Sigmoid colon (tissue), 7 donors: Measurements from ENCODE around the gene AKR1C4. TPM values are rescaled to one million over a fixed set of nuclear protein-coding genes. Genes with fewer than 3 reads are reported as not detected.
"Not testable (repeated sequence)": the region's sequence is repeated elsewhere in the genome, so short reads cannot be mapped to it uniquely, and the experiment has no call there.

Source experiments
- DNase-seq: peaks from one replicate; pipeline ENCODE4 v3.0.0-alpha.2; 2019
- H3K27ac ChIP-seq, 4 donors: fragments of 200-600 bp; sonication (generic); one replicate each; pipeline ENCODE4 v1.5.1; 2016 to 2019; ENCODE audit warnings: mild to moderate bottlenecking in 1 of 4
- H3K27me3 ChIP-seq, 3 donors: fragments of 200-600 bp; sonication (generic); one replicate each; pipeline ENCODE4 v1.5.1; 2019; ENCODE audit warnings: mild to moderate bottlenecking in 1 of 3
- H3K36me3 ChIP-seq, 4 donors: fragments of 200-600 bp; sonication (generic); one replicate each; pipeline ENCODE4 v1.5.1; 2016 to 2019
- H3K4me1 ChIP-seq, 4 donors: fragments of 200-600 bp; sonication (generic); one replicate each; pipeline ENCODE4 v1.5.1; 2017 to 2019
- H3K4me3 ChIP-seq, 4 donors: fragments of 200-600 bp; sonication (generic); one replicate each; pipeline ENCODE4 v1.5.1; 2017 to 2019; ENCODE audit warnings: mild to moderate bottlenecking in 2 of 4, moderate library complexity in 1 of 4
- H3K9me3 ChIP-seq, 4 donors: fragments of 200-600 bp in 3 of 4; sonication (generic) in 3 of 4; one replicate each; pipeline versions ENCODE4 v1.5.1 to v1.6.1; 2013 to 2019
- CTCF ChIP-seq, 4 experiments: fragments of 450-650 bp in 3 of 4; fragments of 200-600 bp in 1 of 4; IDR thresholded peaks; one replicate each; pipeline ENCODE4 v1.5.1; 2016 to 2019; ENCODE audit warnings: antibody characterized with exemption in 4 of 4, mild to moderate bottlenecking in 3 of 4, moderate library complexity in 2 of 4
- EP300 ChIP-seq, 4 donors: sonication (generic); formaldehyde crosslinking; IDR thresholded peaks; one replicate each; pipeline ENCODE4 v1.6.1; 2017; ENCODE audit warnings: antibody characterized with exemption in 4 of 4
- POLR2A ChIP-seq, 2 donors: fragments of 450-650 bp; IDR thresholded peaks; one replicate each; pipeline ENCODE4 v1.6.1; 2016; ENCODE audit warnings: antibody characterized with exemption in 2 of 2, mild to moderate bottlenecking in 2 of 2, moderate library complexity in 2 of 2
- POLR2AphosphoS5 ChIP-seq, 4 donors: sonication (generic); formaldehyde crosslinking; IDR thresholded peaks; one replicate each; pipeline ENCODE4 v1.6.1; 2017; ENCODE audit warnings: antibody characterized with exemption in 4 of 4
- WGBS, 2 donors: extraction: QIAGEN DNeasy Blood & Tissue Kit; methylation state at CpG; one replicate each; pipeline ENCODE4 v1.1.7; 2013; 5-methylcytosine and 5-hydroxymethylcytosine counted together
- intact Hi-C: fragments of 100-400 bp; cut with DNase I; formaldehyde crosslinking; loops from one replicate; pipeline ENCODE4 v1.15.1; 2023
- polyA plus RNA-seq, 3 donors: library from polyadenylated mRNA; stranded (reverse); fragments of 200-250 nt; gene quantifications; one replicate each; pipeline ENCODE4 v1.2.3, GENCODE V29; 2013
- total RNA-seq, 4 donors: library from RNA; depleted of rRNA; stranded (reverse); fragments of >200 nt; gene quantifications; one replicate each; pipeline ENCODE4 v1.1.0, GENCODE V29; 2016
- donor health status: healthy with polysubstance abuse.
- donor health status: Bipolar disorder and iron deficiency.
- donor health status: healthy.

Gene AKR1C4
- total and polyA plus RNA-seq, 7 donors: not detected

- Histone ChIP-seq H3K27me3 (peaks cover 0 to 4% (median 0%) of the 10 kb centered on the region in 3 donors), H3K9me3 (no peaks in the 10 kb centered on the region), H3K4me3 (no peak overlapping the region), H3K36me3 (no peaks in the 10 kb centered on the region), H3K4me1 (no peaks in the 10 kb centered on the region), H3K27ac (no peak overlapping the region)
- intact Hi-C loops: no loop called here
- WGBS, 2 donors: 86 to 91% methylated on average over 8 of the region's 8 CpGs
- TF ChIP-seq CTCF (IDR thresholded peaks at IDR 0.05) (no peak), EP300 (IDR thresholded peaks at IDR 0.05) (no peak), POLR2A (IDR thresholded peaks at IDR 0.05) (no peak), POLR2AphosphoS5 (IDR thresholded peaks at IDR 0.05) (no peak)
- DNase-seq: no peak
Observed at GRCh38 chr10:5199398-5199797, 2.8 kb downstream of the AKR1C4 start.

GRCh38 chr10:5206799-5207198 lies 10.2 kb downstream of the AKR1C4 start:
- H3K4me3 ChIP-seq: no peak overlapping the region
- TF ChIP-seq EP300 (IDR thresholded peaks at IDR 0.05) (no peak), POLR2AphosphoS5 (IDR thresholded peaks at IDR 0.05) (no peak), CTCF (IDR thresholded peaks at IDR 0.05) (no peak), POLR2A (IDR thresholded peaks at IDR 0.05) (no peak)
- H3K27ac ChIP-seq: no peak overlapping the region
- 41 to 57% methylated on average over 6 of the region's 6 CpGs for WGBS, 2 donors
- peaks cover 0 to 4% (median 0%) of the 10 kb centered on the region in 3 donors for H3K27me3 ChIP-seq
- no peaks in the 10 kb centered on the region for H3K4me1 ChIP-seq
- DNase-seq: no peak
- no peaks in the 10 kb centered on the region for H3K9me3 ChIP-seq
- H3K36me3 ChIP-seq: no peaks in the 10 kb centered on the region
- intact Hi-C loops: no loop called here

- intact Hi-C loops, H3K27me3 ChIP-seq: not testable (repeated sequence)
Observed at GRCh38 chr10:5209776-5210175, 13.1 kb downstream of the AKR1C4 start.

GRCh38 chr10:5210261-5210660 lies 13.6 kb downstream of the AKR1C4 start:
- H3K4me3 ChIP-seq, H3K9me3 ChIP-seq, H3K27me3 ChIP-seq, H3K36me3 ChIP-seq, DNase-seq, intact Hi-C loops, H3K27ac ChIP-seq, H3K4me1 ChIP-seq: not testable (repeated sequence)
- 86 to 96% methylated on average over 1 of the region's 1 CpG for WGBS, 2 donors

More at GRCh38 chr10:5209776-5210175, 13.1 kb downstream of the AKR1C4 start:
- not testable (repeated sequence) for H3K36me3 ChIP-seq, H3K27ac ChIP-seq, H3K4me1 ChIP-seq, H3K4me3 ChIP-seq, H3K9me3 ChIP-seq, DNase-seq
- WGBS, 2 donors: 83 to 96% methylated on average over 1 of the region's 1 CpG

- Histone ChIP-seq H3K27ac (no peak overlapping the region), H3K4me3 (no peak overlapping the region), H3K4me1 (no peaks in the 10 kb centered on the region), H3K36me3 (no peaks in the 10 kb centered on the region), H3K27me3 (no peaks in the 10 kb centered on the region), H3K9me3 (no peaks in the 10 kb centered on the region)
- TF ChIP-seq POLR2AphosphoS5 (IDR thresholded peaks at IDR 0.05) (no peak), CTCF (IDR thresholded peaks at IDR 0.05) (no peak), POLR2A (IDR thresholded peaks at IDR 0.05) (no peak), EP300 (IDR thresholded peaks at IDR 0.05) (no peak)
- no peak for DNase-seq
- intact Hi-C loops: no loop called here
Observed at GRCh38 chr10:5211696-5212536, 15.3 kb downstream of the AKR1C4 start.

- 46 to 47% methylated on average over 2 of the region's 2 CpGs for WGBS, 2 donors
- H3K9me3 ChIP-seq: no peaks in the 10 kb centered on the region
- DNase-seq: no peak
- TF ChIP-seq POLR2AphosphoS5 (IDR thresholded peaks at IDR 0.05) (no peak), POLR2A (IDR thresholded peaks at IDR 0.05) (no peak), CTCF (IDR thresholded peaks at IDR 0.05) (no peak), EP300 (IDR thresholded peaks at IDR 0.05) (no peak)
- no peaks in the 10 kb centered on the region for H3K27me3 ChIP-seq
- H3K27ac ChIP-seq: no peak overlapping the region
- no peaks in the 10 kb centered on the region for H3K4me1 ChIP-seq
- H3K4me3 ChIP-seq: no peak overlapping the region
- no peaks in the 10 kb centered on the region for H3K36me3 ChIP-seq
- intact Hi-C loops: no loop called here
Observed at GRCh38 chr10:5216801-5217200, 20.2 kb downstream of the AKR1C4 start.
